Fibroblast of pulmonary artery (primary cell): ENCODE measurements around the gene CNOT1.

ENCODE experiments used
- DNase-seq: peaks from one replicate; pipeline ENCODE4 v3.0.0-alpha.2; 2010; ENCODE audit warnings: low read depth
- H3K4me3 ChIP-seq: replicated peaks from 2 replicates; pipeline ENCODE4 v1.5.1; 2011; ENCODE audit warnings: low read depth, mild to moderate bottlenecking, control low read depth, low read length, moderate library complexity
- TF ChIP-seq, protein P1 (sequence below): IDR thresholded peaks from 2 replicates; pipeline ENCODE4 v1.5.1; 2011; ENCODE audit warnings: mild to moderate bottlenecking, control low read depth, low read length, inconsistent platforms; ENCODE audit errors: missing control alignments

CNOT1 gene

DNA sequence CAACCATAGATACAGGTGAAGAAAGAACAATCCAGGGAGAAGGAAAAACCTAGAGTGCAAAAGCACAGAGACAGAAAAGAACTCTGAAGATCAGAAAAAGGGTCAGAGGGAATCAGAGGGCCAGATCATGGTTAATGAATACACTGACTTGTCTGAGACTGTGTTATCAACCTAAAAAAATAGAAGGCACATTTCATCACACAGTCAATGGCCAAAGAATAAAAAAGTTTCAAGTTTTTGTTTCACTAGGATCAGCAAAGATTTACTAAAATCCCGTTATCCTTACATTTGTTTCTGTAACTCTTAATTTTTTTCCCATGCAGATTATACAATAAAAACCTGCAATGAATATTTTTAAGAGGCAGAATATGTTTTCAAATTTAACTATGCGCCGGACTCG is 38.5 kb downstream of the CNOT1 start:
- DNase-seq = no peak
- H3K4me3 ChIP-seq = no peak overlapping the region
- TF ChIP-seq, protein P1, sequence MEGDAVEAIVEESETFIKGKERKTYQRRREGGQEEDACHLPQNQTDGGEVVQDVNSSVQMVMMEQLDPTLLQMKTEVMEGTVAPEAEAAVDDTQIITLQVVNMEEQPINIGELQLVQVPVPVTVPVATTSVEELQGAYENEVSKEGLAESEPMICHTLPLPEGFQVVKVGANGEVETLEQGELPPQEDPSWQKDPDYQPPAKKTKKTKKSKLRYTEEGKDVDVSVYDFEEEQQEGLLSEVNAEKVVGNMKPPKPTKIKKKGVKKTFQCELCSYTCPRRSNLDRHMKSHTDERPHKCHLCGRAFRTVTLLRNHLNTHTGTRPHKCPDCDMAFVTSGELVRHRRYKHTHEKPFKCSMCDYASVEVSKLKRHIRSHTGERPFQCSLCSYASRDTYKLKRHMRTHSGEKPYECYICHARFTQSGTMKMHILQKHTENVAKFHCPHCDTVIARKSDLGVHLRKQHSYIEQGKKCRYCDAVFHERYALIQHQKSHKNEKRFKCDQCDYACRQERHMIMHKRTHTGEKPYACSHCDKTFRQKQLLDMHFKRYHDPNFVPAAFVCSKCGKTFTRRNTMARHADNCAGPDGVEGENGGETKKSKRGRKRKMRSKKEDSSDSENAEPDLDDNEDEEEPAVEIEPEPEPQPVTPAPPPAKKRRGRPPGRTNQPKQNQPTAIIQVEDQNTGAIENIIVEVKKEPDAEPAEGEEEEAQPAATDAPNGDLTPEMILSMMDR = no peak

DNA sequence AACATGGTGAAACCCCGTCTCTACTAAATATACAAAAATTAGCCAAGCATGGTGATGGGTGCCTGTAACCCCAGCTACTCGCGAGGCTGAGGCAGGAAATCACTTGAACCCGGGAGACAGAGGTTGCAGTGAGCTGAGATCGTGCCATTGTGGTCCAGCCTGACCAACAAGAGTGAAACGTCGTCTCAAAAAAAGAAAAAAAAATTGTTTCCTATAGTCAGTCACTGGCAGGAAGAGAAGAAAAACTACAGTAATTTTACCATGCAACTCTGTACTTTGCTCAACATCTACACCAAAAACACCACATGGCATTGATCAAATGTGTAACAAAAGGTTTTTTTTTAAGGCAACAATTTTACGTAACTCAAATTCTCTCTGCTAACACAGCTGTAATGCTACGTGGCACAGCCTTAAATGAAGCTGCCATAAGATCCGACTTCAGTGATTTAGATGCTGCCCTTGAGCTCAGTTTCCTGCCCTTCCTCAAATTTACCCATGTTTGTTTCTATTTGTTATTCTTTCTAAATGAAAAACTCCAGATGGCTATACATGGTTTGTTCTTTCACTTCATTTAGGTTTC is 40.2 kb downstream of the CNOT1 start:
- no peak for DNase-seq
- TF ChIP-seq, protein P1 = no peak

DNA sequence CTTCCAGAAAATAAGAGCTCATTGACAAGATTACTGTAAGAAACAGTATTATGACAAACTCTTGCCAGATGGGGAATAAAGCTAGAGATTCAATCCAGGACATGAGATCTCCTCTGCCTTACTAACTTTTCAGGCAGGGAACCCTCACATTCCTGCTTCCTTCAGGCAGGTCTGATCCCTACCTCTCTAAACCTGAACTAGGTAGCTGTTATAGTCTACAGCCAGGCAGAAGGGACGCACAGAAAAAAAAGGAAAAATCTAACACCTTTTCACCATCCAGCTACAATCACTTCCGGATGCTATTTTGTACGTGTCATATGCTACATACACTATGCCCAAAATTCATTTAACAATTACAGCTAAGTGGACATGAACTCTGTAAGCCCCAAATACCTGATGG is 41.2 kb downstream of the CNOT1 start:
- H3K4me3 ChIP-seq = no peak overlapping the region
- DNase-seq = no peak
- TF ChIP-seq, protein P1 = no peak

More for the DNA sequence above, 40.2 kb downstream of the CNOT1 start:
- H3K4me3 ChIP-seq = no peak overlapping the region

DNA sequence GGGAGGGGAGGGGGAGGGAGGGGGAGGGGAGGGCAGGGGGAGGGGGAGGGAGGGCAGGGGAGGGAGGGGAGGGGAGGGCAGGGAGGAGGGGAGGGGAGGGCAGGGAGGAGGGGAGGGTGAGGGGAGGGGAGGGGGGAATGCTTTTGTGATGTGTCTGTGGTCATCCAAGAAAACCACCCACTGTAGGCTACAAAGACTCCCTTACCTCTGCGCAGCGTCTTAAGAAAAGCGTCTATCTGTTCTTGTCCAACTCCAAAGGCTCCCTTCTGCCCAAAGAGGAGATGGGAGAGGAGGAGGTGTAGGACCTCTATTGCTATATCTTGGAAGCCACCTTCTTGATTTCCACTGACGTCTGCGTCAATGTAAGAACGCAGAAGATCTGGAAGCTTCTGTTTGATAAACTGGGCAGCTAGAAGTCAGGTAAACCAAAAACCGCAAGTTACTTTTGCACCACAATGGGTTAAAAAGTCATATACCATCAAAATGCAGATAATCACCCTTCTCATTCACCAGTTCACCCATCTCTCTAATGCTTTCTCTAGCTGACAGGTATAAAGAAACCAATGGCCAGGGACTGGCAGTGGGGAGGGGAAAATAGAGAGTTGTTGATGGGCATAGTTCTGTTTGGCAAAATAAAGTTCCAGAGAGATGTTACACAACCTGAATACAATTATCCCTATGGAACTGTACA is 43.1 kb downstream of the CNOT1 start:
- H3K4me3 ChIP-seq = no peak overlapping the region
- DNase-seq = no peak
- TF ChIP-seq, protein P1 = no peak

DNA sequence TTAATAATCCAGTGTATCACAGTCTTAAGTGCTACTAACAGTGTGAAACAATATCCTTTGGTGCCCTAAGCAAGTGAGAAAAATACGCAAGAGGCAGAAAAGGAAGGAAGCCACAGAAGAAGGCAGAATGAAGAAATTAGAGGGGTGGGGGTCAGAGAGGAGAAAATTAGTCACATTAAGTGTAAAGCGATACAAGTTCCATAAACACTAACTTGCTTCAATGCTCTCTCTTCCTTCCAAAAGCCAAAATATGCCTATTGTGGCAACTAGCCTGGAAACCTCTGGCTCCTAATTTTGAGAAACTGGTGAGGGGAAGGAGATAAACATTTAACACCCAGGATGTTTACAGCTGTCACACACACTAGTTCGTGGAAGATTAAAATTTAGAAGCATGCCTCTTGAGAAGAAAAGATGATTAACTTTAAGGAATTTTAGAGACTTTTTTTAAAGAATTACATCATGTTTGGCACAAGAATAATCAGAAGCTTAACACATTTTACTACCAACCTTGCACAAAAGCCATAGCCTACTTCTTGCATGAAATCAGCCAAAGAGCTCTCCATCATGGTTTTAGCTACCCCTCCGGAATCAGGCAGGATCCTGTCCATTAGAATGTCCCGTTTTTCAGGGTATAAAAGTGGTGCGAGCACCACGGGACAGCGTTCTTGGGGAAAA is 44.7 kb downstream of the CNOT1 start:
- no peak for DNase-seq
- no peak overlapping the region for H3K4me3 ChIP-seq
- TF ChIP-seq, protein P1 = no peak

DNA sequence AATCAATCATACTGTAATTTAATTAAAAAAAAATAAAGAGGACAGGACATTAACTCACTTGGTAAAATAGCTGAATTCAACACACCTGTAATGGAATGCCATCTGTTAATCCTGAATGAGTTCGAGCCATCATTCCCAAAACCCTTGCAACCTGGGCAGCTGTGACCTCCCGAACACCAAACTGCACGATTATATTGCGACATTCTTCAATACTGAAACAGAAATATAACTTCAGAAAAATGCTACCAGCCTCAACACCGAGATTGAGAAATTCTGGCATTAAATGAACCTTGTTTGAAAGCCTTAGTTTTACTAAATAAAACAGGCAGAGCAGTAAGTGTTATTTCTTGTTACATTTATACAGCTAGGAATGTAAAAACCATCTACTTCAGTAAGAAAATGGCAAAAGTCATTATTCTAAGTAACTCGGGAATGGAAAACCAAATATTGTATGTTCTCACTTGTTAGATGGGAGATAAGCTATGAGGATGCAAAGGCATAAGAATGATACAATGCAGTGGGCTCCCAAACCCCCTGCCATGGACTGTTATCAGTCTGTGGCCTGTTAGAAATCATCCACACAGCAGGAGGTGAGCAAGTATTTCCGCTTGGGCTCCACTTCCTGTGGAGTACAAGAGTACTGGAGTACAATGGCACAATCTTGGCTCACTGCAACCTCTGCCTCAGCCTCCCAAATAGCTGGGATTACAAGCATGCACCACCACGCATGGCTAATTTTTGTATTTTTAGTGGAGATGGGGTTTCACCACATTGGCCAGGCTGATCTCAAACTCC is 46.5 kb downstream of the CNOT1 start:
- TF ChIP-seq, protein P1 = no peak

More for the DNA sequence above, 46.5 kb downstream of the CNOT1 start:
- peak; percentile 27 for DNase-seq
- no peak overlapping the region for H3K4me3 ChIP-seq
